ENCODE results near the gene PLEKHA6. TPM values are rescaled to one million over a fixed set of nuclear protein-coding genes. Genes with fewer than 3 reads are reported as not detected.
A peak's percentile ranks its signal among the peaks of the same experiment; 100 is the strongest.

PLEKHA6 gene
- total RNA-seq, 6 experiments from 2014 or later, result 16.6 to 31.1 (median 22.1) TPM

DNA sequence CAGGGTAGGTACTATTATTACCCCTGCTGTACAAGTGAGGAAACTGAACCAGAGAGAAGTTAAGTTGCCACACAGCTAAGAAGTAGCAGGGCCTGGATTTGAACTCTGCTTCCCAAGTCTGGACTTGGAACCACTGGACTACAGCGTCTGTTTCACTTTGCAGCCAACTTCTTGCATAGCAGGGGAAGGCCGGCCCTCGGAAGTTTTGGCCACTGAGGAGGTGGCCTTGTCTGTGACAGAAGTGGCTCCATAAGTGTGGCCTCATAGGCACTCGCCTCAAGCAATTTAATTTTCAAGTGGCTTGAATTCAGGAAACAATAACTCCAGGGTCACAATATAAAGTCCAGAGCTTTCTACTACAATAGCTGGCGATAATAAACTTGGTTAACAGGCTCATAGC lies 41.4 kb downstream of the PLEKHA6 start:
- no peak overlapping the region for H3K27ac ChIP-seq

GRCh38 chr1:204317170-204317569 lies 42.6 kb downstream of the PLEKHA6 start:
- ATAC-seq, result no peak
- no peak overlapping the region for H3K4me3 ChIP-seq
- 73% methylated on average over 1 of the region's 5 CpGs for WGBS (ENCODE audit: insufficient coverage, low coverage, low lambda C conversion rate, missing lambda C conversion rate)
- intact Hi-C loops (cut with DNase I), result no loop called here
- H3K4me1 ChIP-seq, result peaks cover 0 to 8% (median 0%) of the 10 kb centered on the region in 4 donors
- DNase-seq, result no peak
- H3K9me3 ChIP-seq, result no peaks in the 10 kb centered on the region
- H3K27me3 ChIP-seq, result no peaks in the 10 kb centered on the region
- H3K27ac ChIP-seq, result no peak overlapping the region
- no peaks in the 10 kb centered on the region for H3K36me3 ChIP-seq
- TF ChIP-seq, protein P1, sequence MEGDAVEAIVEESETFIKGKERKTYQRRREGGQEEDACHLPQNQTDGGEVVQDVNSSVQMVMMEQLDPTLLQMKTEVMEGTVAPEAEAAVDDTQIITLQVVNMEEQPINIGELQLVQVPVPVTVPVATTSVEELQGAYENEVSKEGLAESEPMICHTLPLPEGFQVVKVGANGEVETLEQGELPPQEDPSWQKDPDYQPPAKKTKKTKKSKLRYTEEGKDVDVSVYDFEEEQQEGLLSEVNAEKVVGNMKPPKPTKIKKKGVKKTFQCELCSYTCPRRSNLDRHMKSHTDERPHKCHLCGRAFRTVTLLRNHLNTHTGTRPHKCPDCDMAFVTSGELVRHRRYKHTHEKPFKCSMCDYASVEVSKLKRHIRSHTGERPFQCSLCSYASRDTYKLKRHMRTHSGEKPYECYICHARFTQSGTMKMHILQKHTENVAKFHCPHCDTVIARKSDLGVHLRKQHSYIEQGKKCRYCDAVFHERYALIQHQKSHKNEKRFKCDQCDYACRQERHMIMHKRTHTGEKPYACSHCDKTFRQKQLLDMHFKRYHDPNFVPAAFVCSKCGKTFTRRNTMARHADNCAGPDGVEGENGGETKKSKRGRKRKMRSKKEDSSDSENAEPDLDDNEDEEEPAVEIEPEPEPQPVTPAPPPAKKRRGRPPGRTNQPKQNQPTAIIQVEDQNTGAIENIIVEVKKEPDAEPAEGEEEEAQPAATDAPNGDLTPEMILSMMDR (IDR thresholded peaks at IDR 0.05), result no peak
- no peak for TF ChIP-seq POLR2A (IDR thresholded peaks at IDR 0.05)

More for the DNA sequence above, 41.4 kb downstream of the PLEKHA6 start:
- WGBS (ENCODE audit: insufficient coverage, low coverage, low lambda C conversion rate, missing lambda C conversion rate), result 79% methylated on average over 2 of the region's 5 CpGs
- no peak for TF ChIP-seq POLR2A (IDR thresholded peaks at IDR 0.05)
- ATAC-seq (no peak), DNase-seq (no peak)
- H3K27me3 ChIP-seq, result no peaks in the 10 kb centered on the region
- intact Hi-C loops (cut with DNase I), result no loop called here
- H3K4me1 ChIP-seq, result peaks cover 0 to 8% (median 0%) of the 10 kb centered on the region in 4 donors
- H3K4me3 ChIP-seq, result no peak overlapping the region
- no peaks in the 10 kb centered on the region for H3K9me3 ChIP-seq
- no peaks in the 10 kb centered on the region for H3K36me3 ChIP-seq

DNA sequence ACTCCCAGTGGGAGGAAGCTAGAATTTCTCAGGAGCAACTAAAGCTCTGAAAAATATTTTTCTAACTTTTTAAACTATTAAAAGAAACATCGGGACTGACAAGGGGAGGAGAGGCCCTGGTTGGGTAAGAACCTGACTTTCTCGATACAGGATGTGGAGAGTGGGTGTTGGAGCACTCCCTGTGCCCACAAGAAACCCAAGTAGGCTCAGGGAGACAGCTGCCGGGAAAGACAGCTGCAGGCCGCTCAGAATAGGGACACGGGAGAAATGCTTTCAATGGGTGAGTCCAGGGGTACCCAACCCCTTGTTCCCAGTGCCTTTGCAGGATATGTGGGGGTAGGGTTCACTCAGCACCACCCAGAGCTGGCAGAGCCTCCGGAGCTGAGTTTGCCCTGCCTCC lies 43.6 kb downstream of the PLEKHA6 start:
- H3K27ac ChIP-seq, result no peak overlapping the region
- H3K9me3 ChIP-seq, result no peaks in the 10 kb centered on the region
- DNase-seq (no peak), ATAC-seq (no peak)
- TF ChIP-seq, protein P1 (IDR thresholded peaks at IDR 0.05), result no peak
- TF ChIP-seq POLR2A (IDR thresholded peaks at IDR 0.05), result no peak
- no peaks in the 10 kb centered on the region for H3K27me3 ChIP-seq
- H3K4me3 ChIP-seq, result no peak overlapping the region
- WGBS (ENCODE audit: insufficient coverage, low coverage, low lambda C conversion rate, missing lambda C conversion rate), result 49% methylated on average over 4 of the region's 6 CpGs
- H3K36me3 ChIP-seq, result no peaks in the 10 kb centered on the region
- H3K4me1 ChIP-seq, result peaks cover 0 to 8% (median 0%) of the 10 kb centered on the region in 4 donors
- intact Hi-C loops (cut with DNase I), result no loop called here

DNA sequence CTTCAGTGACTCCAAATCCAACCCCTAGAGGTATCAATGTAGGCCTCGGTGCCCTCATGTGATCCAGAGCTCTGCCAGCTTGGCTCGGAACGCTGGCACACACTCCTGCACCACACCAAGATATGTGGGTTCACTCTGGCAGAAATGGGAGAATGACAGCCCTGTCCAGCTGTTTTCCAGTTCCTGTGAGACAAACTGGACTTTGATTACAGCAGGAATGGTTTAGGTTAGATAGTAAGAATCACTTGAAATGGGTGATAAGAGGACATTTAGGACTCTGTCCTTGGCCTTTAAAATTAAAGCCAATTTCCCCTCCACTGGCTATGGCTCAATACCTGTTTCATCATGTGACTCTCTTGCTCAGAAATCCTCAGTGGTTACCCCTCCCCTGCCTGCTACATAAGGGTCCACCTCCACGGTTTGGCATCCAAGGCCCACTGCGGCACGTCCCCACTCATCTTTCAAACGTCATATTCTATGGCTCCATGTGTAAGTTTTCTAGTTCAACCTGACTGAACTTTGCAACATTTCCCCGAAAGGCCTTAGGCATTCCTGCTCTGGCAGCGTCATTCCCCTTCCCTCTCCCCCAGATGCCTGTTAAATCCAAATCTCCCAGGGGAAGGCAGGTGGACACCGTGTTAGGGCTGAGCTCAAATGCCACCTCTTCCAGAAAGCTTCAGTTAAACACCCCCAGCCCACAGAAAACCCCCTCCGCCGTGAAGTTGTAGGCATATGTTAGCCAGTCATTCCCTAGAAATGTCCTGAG lies 44.7 kb downstream of the PLEKHA6 start:
- TF ChIP-seq, protein P1 (IDR thresholded peaks at IDR 0.05), result no peak
- no peak for TF ChIP-seq POLR2A (IDR thresholded peaks at IDR 0.05)
- H3K9me3 ChIP-seq, result no peaks in the 10 kb centered on the region
- H3K27ac ChIP-seq, result no peak overlapping the region
- ATAC-seq, result peak; percentile 10 to 73 (median 56)
- H3K4me3 ChIP-seq, result no peak overlapping the region
- H3K27me3 ChIP-seq, result no peaks in the 10 kb centered on the region
- WGBS (ENCODE audit: insufficient coverage, low coverage, low lambda C conversion rate, missing lambda C conversion rate), result 73% methylated on average over 12 of the region's 12 CpGs
- H3K4me1 ChIP-seq, result peaks cover 0 to 8% (median 0%) of the 10 kb centered on the region in 4 donors
- H3K36me3 ChIP-seq, result no peaks in the 10 kb centered on the region
- intact Hi-C loops (cut with DNase I), result no loop called here
- DNase-seq, result no peak

GRCh38 chr1:204314171-204314892 lies 45.4 kb downstream of the PLEKHA6 start:
- no peaks in the 10 kb centered on the region for H3K36me3 ChIP-seq
- TF ChIP-seq, protein P1 (IDR thresholded peaks at IDR 0.05), result no peak
- TF ChIP-seq POLR2A (IDR thresholded peaks at IDR 0.05), result no peak
- H3K4me3 ChIP-seq, result no peak overlapping the region
- ATAC-seq (no peak), DNase-seq (no peak)
- peaks cover 0 to 8% (median 0%) of the 10 kb centered on the region in 4 donors for H3K4me1 ChIP-seq
- intact Hi-C loops (cut with DNase I), result no loop called here
- WGBS (ENCODE audit: insufficient coverage, low coverage, low lambda C conversion rate, missing lambda C conversion rate), result 80% methylated on average over 7 of the region's 7 CpGs
- H3K27me3 ChIP-seq, result no peaks in the 10 kb centered on the region
- H3K9me3 ChIP-seq, result no peaks in the 10 kb centered on the region
- H3K27ac ChIP-seq, result no peak overlapping the region

Data from right lobe of liver (tissue), 6 donors.